Testis (tissue), 2 donors: Measurements from ENCODE around the gene FER1L5.

Source experiments
- POLR2A ChIP-seq: fragments of 450-650 bp; IDR thresholded peaks from one replicate; pipeline ENCODE4 v1.6.1; 2017; ENCODE audit warnings: antibody characterized with exemption, mild to moderate bottlenecking, moderate library complexity
- TF ChIP-seq, protein P1 (sequence below), 3 experiments: fragments of 450-650 bp in 2 of 3; fragments of 200-600 bp in 1 of 3; sonication (generic) in 1 of 3; IDR thresholded peaks; one replicate each; pipeline ENCODE4 v1.5.1; 2016 to 2019; ENCODE audit warnings: antibody characterized with exemption in 3 of 3, mild to moderate bottlenecking in 2 of 3, moderate library complexity in 1 of 3

DNA sequence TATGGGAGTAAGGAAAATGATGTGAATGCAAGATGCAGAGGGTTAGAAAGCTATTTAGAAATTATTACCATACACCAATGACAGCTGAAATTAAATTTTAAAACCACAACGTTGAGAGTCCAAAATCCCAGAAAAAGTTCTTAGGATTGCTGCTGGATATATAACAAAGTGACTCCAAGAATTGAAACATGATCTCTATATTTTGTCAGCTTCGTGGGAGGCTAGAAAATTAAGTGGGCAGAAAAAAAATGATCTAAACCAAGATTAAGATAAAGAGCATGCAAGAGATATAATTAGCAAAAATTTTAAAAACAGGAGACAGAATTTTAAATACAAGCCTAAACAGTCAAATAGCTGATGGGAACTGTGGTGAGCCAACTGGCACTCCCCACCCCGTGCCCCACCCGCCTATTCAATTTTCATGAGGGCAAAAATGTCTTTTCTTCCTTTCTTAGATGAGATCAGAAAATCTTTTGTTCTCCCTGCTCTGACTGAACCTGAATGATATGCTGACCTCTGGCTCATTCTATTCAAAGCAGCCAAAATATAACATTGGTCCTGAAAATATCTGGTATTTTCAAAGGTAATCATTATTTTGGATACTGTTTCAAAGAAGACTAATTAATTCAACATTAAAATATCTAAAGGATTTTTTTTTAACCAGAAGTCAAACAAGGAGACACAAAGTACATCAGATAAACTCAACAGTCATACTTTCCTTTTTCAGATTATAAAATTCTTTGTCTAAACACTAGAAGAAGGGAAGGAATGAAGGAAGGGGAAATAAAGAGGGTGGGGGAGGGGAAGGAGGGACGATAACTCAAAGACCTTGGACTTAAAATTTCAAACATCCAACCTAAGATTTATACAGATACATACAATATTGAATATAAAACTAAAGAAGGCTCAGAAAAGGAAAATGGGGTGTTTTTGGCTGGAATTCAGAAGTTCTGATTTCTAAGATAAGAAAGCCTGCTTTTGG lies 16.7 kb upstream of the FER1L5 start:
- no peak for TF ChIP-seq POLR2A
- TF ChIP-seq, protein P1, sequence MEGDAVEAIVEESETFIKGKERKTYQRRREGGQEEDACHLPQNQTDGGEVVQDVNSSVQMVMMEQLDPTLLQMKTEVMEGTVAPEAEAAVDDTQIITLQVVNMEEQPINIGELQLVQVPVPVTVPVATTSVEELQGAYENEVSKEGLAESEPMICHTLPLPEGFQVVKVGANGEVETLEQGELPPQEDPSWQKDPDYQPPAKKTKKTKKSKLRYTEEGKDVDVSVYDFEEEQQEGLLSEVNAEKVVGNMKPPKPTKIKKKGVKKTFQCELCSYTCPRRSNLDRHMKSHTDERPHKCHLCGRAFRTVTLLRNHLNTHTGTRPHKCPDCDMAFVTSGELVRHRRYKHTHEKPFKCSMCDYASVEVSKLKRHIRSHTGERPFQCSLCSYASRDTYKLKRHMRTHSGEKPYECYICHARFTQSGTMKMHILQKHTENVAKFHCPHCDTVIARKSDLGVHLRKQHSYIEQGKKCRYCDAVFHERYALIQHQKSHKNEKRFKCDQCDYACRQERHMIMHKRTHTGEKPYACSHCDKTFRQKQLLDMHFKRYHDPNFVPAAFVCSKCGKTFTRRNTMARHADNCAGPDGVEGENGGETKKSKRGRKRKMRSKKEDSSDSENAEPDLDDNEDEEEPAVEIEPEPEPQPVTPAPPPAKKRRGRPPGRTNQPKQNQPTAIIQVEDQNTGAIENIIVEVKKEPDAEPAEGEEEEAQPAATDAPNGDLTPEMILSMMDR (IDR thresholded peaks at IDR 0.05), result no peak
